Nephron progenitor cell (in vitro differentiated cells): ENCODE results near the gene RPTOR.
A peak's percentile ranks its signal among the peaks of the same experiment; 100 is the strongest.

Experiments
- DNase-seq: peaks from one replicate; pipeline ENCODE4 v3.0.0; 2021
- H3K27ac Mint-ChIP-seq: 2 replicates; pipeline ENCODE4 v1.8.0; 2021; ENCODE audit warnings: mild to moderate bottlenecking, moderate library complexity, mixed read lengths
- H3K27me3 Mint-ChIP-seq: 2 replicates; pipeline ENCODE4 v1.8.0; 2021; ENCODE audit warnings: mild to moderate bottlenecking, low read depth, mixed read lengths; ENCODE audit not compliant: poor library complexity
- H3K36me3 Mint-ChIP-seq: 2 replicates; pipeline ENCODE4 v1.8.0; 2021; ENCODE audit warnings: low read depth, mixed read lengths
- H3K4me1 Mint-ChIP-seq: 2 replicates; pipeline ENCODE4 v1.8.0; 2021; ENCODE audit warnings: mixed read lengths
- H3K4me3 Mint-ChIP-seq: 2 replicates; pipeline ENCODE4 v1.8.0; 2021; ENCODE audit warnings: mild to moderate bottlenecking, moderate library complexity, mixed read lengths
- H3K9me3 Mint-ChIP-seq: 2 replicates; pipeline ENCODE4 v1.8.0; 2021; ENCODE audit warnings: mild to moderate bottlenecking, moderate library complexity, mixed read lengths
- CTCF ChIP-seq: fragments of 200-600 bp; sonication (generic); IDR thresholded peaks from 2 replicates; pipeline ENCODE4 v1.5.0; 2021; ENCODE audit warnings: antibody characterized with exemption

The RPTOR gene

GRCh38 chr17:80629298-80630028 lies 84.8 kb downstream of the RPTOR start:
- no peak for DNase-seq
- no peaks in the 10 kb centered on the region for H3K27me3 Mint-ChIP-seq
- TF ChIP-seq CTCF = no peak
- H3K27ac Mint-ChIP-seq = no peak overlapping the region
- peaks cover 26% of the 10 kb centered on the region for H3K4me1 Mint-ChIP-seq
- no peaks in the 10 kb centered on the region for H3K9me3 Mint-ChIP-seq
- peaks cover 18% of the 10 kb centered on the region for H3K36me3 Mint-ChIP-seq
- no peak overlapping the region for H3K4me3 Mint-ChIP-seq

- H3K27ac Mint-ChIP-seq = no peak overlapping the region
- no peaks in the 10 kb centered on the region for H3K27me3 Mint-ChIP-seq
- H3K4me1 Mint-ChIP-seq = peaks cover 35% of the 10 kb centered on the region
- H3K9me3 Mint-ChIP-seq = no peaks in the 10 kb centered on the region
- no peak for TF ChIP-seq CTCF
- peaks cover 23% of the 10 kb centered on the region for H3K36me3 Mint-ChIP-seq
- no peak for DNase-seq
- no peak overlapping the region for H3K4me3 Mint-ChIP-seq
Measured at GRCh38 chr17:80630560-80631120, 86.0 kb downstream of the RPTOR start.

- peaks cover 19% of the 10 kb centered on the region for H3K36me3 Mint-ChIP-seq
- no peak overlapping the region for H3K4me3 Mint-ChIP-seq
- H3K27ac Mint-ChIP-seq = peak overlapping the region; percentile 49
- H3K9me3 Mint-ChIP-seq = no peaks in the 10 kb centered on the region
- no peaks in the 10 kb centered on the region for H3K27me3 Mint-ChIP-seq
- H3K4me1 Mint-ChIP-seq = peaks cover 41% of the 10 kb centered on the region
- no peak for DNase-seq
- no peak for TF ChIP-seq CTCF
Measured at GRCh38 chr17:80631142-80632045, 86.8 kb downstream of the RPTOR start.

GRCh38 chr17:80632046-80632581 lies 87.5 kb downstream of the RPTOR start:
- H3K4me1 Mint-ChIP-seq = peaks cover 49% of the 10 kb centered on the region
- no peak for DNase-seq

GRCh38 chr17:80633207-80633606 lies 88.6 kb downstream of the RPTOR start:
- DNase-seq = peak; percentile 23
- Mint-ChIP-seq H3K9me3 (no peaks in the 10 kb centered on the region), H3K27ac (peak overlapping the region; percentile 83), H3K36me3 (peaks cover 5% of the 10 kb centered on the region), H3K27me3 (peaks cover 4% of the 10 kb centered on the region), H3K4me3 (peak overlapping the region; percentile 4), H3K4me1 (peaks cover 59% of the 10 kb centered on the region)
- TF ChIP-seq CTCF = no peak

More at GRCh38 chr17:80632046-80632581, 87.5 kb downstream of the RPTOR start:
- Mint-ChIP-seq H3K4me3 (no peak overlapping the region), H3K27ac (peak overlapping the region; percentile 49), H3K9me3 (no peaks in the 10 kb centered on the region), H3K27me3 (peaks cover 3% of the 10 kb centered on the region), H3K36me3 (peaks cover 11% of the 10 kb centered on the region)
- no peak for TF ChIP-seq CTCF
